Pons (tissue), 1 donor: ENCODE results near the gene NUP85.
A peak's percentile ranks its signal among the peaks of the same experiment; 100 is the strongest.
"Not testable (repeated sequence)": the region's sequence is repeated elsewhere in the genome, so short reads cannot be mapped to it uniquely, and the experiment has no call there.

Experiments used
- DNase-seq: peaks from one replicate; pipeline ENCODE4 v3.0.0-alpha.2; 2016; ENCODE audit warnings: low spot score

NUP85 gene

DNA sequence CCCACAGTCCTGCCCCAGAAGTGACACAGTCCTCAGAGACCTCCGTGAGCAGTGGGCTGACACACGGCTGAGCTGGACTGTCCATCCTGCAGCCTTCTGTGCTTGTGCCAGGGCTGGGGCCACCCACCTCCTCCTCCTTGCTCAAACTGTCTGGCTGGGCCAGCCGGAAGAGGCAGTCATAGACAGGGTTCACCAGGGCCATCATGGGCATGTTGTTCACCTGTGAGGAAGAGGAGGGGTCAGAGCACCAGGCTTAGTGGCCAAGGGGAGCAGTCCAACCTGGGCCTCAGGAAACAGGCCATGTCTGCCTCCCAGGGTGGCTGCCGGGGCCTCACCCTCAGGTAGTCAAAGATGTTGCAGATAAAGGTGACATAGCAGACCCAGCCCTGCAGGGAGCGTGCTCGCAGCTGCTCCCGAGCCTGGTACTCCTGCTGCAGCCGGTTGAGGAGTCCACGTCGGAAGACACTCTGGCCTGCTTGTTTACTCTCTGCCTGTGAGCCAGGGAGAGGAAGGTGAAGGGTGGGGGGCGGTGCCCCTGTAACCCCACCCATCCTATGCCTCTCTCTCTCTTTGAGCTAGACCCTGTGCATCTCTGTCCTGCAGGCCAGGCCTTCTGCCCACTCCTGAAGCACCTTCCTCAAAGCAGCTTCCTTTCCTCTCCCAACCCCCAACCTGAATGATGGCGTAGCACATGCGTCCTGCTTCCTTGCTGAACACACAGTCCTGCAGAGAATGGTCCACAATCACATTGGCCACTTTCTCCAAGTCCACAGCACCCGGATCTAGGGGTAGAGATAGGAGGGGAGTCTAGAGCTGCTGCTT lies 62.1 kb downstream of the NUP85 start:
- DNase-seq = no peak

- DNase-seq = no peak
Measured at GRCh38 chr17:75269844-75270217, 64.4 kb downstream of the NUP85 start.

GRCh38 chr17:75270218-75270965 lies 64.9 kb downstream of the NUP85 start:
- no peak for DNase-seq

GRCh38 chr17:75270966-75271232 lies 65.4 kb downstream of the NUP85 start, which contains the start of gene MIF4GD:
TSS of gene MIF4GD (minus strand) at chr17:75271231. CDS start at chr17:75270195, 1,036 bp downstream.
- no peak for DNase-seq

- peak; percentile 42 for DNase-seq
Measured at GRCh38 chr17:75271233-75271954, 65.9 kb downstream of the NUP85 start.

- no peak for DNase-seq
Measured at GRCh38 chr17:75271955-75272847, 66.7 kb downstream of the NUP85 start.

DNA sequence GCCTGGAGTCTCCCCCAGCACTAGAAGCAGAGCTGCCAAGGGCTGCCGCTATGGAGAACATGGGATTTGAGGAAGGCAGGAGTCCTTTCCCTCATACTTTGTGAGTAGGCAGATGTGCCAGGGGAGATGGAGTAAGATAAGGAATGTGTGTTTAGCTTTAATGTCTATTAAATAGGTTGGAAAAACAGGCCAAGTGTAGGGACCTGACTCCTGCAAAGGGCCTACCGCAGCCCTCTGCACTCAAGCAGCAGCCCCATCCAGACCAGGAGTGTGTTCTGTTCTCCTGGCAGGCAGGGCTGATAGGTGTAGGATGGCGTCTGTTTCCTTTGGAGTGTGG lies 67.3 kb downstream of the NUP85 start:
- no peak for DNase-seq

DNA sequence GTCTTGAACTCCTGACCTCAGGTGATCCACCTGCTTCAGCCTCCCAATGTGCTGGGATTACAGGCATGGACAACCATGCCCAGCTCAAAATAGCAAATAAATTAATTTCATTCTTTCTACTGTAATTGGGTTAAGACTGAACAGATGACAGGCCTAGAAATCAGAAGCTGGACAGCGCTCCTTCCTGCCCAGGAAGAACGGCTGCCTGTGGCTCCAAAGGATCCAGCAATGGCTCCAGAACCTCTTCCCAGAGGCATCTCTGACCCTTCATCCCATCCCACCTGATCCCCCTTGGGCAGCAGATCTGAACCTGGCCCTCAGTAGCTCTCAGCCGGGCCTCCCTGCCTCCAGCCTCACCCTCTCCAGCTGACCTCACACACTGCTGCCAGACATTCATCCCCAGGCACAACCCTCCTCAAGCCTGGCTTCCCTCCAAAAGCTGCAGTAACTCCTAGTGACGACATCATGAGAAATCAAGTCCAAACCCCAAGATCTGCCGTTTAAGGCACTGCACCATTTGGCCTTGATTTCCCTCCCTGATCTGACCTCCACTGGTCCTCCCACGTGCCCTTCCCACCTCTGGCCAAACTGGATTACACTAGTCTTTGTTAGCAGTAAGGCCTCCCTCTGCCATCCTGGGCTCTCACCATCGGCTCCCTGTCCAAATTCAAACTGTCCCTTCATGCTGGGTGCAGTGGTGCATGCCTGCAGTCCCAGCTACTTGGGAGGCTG lies 68.7 kb downstream of the NUP85 start:
- DNase-seq = no peak

DNA sequence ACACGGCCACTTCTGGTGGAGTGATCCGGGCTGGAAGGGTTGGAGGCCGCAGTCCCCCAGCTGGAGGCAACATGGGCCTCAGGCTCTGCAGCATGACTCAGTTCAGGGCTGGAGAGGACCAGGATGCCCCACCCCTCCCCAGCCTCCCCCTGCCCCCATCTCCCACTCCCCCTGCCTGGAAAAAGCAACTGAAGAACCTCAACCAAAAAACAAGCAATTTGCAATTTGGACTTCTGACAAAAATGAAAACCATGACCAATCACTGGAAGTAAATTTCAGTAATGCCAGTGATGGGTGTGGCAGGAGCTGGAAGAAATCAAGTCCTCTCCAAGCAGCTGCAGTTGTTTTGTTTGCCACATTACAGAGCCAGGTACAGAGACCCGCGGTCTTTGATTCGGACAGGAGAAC lies 72.2 kb downstream of the NUP85 start:
- DNase-seq = no peak

GRCh38 chr17:75280189-75280588 lies 74.7 kb downstream of the NUP85 start:
- DNase-seq = not testable (repeated sequence)

DNA sequence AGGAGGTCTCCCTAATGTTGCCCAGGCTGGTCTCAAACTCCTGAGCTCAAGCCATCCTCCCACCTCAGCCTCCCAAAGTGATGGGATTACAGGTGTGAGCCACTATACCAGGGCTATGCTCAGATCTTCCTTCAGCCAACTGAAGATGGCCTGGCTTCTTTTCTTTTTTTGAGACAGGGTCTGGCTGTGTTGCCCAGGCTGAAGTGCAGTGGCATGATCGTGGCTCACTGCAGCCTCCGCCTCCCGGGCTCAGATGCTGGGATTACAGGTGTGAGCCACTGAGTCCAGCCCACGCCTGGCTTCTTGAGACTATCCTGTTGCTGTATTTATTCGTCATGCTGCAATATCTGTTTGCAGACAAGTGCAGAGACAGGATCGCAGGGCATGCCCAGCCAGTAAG lies 79.6 kb downstream of the NUP85 start:
- DNase-seq = no peak
